HG03342 (cell line): Measurements from ENCODE around the gene CLSTN3.
"Not testable (repeated sequence)": the region's sequence is repeated elsewhere in the genome, so short reads cannot be mapped to it uniquely, and the experiment has no call there.

Source experiments
- ATAC-seq: cut with Tn5 transposase; IDR thresholded peaks from one replicate; pipeline ENCODE4 v1.9.1; 2021; ENCODE audit warnings: mild to moderate bottlenecking, moderate library complexity; ENCODE audit not compliant: unreplicated experiment

CLSTN3 gene

DNA sequence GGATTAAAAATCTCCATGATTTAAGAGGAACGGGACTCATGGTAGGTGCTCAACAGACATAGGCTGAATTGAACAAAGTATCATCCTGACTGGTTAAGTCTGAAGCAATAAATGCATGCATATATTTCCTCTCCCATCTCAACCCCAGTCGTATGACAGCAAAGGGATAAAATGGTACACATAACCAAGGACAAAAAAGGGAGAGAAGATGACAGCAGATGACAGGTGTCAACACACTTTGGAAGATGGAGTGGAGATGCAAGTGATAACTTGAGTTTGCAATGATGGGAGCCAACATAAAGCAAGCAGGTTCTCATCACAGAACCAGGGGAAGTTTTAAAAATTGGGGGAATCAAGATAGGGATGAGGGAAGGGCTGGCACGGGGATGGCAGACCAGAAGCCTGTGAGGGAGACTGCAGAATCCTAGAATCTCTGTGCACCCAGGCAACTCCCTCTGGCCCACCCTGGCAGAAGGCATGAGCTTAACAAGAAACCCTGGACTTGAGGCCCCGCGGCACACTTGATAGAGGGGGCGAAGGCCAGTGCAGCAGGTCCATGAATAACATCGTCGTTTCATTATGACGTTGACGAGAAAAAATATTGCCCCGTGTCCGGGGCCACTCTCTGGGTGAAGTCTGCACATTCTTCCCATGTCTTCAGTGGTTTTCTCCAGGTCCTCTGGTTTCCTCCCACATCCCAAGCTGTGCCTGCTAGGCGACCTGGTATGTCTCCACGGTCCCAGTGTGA is 26.2 kb upstream of the CLSTN3 start:
- no peak for ATAC-seq

DNA sequence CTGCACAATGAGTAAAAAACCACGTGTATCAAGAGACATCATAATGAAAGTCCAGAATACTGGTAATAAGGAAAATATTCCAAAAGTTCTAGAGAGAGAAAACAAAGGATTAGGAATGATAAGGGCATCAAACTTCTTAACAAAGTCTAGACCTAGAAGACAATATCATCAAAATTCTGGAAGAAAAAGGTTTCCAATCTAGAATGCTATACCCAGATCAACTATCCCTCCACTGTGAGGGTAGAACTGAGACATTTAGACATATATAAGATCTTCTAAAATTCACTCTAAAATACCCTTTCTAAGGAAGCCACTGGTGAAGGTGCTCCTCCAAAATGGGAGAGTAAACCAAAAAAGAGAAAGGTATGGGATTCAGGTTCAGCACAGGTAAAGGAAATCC is 24.1 kb upstream of the CLSTN3 start:
- ATAC-seq = no peak

- ATAC-seq = not testable (repeated sequence)
Measured at GRCh38 chr12:7107181-7107580, 23.0 kb upstream of the CLSTN3 start.

- ATAC-seq = no peak
Measured at GRCh38 chr12:7107636-7108002, 22.6 kb upstream of the CLSTN3 start.

DNA sequence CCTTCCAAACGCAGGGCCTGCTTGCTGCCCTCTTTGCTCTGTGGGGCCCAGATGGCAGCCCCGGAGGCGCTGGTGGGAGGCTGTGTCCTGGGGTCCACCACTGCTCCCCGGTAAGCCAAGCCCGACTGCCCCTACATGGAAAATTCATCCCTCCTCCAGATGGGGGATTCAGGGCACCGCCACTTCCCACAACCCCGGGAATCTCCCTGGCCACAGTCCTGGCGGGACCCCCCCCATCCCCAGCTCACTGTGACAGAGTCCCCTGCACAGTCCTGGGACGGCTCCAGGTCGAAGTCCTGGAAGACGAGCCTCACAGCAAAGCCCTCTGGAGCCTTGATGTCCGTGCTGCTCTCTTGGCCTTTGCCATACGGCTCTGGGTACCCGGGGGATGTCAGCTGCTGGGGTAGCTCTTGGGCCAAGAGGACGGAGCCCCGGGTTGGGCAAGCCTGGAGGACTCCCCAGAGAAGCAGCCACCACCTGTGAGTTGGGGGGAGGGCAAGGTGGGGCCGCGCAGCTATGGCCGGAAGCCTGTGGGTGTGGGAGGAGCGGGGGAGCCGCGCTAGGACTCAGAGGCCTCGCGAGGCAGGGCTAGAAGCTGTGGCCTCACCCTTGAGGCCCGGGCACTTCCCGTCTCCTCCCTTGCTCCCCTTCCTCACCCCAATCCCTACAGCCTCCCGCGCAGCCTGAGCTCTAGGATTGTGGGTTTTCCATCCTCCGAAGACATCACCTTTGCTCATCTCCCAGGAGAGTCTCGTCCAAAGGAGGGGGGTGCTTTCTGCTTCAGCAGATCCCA is 22.0 kb upstream of the CLSTN3 start:
- ATAC-seq = peak; percentile 83

DNA sequence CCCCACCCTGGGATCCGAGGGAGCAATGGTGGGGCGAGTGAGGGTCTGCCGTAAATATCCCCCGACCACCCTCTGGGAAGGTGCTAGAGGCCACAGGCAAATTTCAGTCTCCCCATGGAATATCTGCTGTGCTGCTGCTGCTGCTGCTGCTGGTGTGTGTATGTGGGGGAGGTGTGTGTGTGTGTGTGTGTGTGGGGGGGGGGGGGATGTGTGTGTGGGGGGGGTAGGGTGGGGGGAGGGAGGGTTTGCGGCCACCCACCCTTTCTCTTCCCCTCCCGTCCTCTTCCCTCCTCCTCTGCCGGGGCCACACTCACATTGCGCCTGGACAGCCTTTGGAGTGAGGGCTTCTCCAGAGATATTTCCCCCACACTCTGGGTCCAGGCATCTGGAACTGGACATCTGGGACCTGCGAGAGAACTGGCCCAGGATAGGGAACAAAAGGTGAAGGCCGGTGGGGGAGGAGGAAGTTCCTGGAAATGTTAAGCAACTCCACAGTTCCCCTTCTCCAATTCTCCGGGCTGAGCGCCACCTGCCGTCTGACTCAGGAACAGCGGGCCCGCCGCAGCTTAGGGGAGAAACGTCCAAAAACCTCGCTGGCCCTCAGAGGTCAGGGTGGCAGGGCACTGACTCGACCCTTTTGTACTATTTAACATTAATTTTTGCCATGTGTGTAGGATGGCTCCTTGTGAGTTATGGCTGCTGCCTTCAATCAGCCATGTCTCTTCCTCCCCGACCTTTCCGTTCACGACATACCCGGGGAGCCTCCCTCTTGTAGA is 21.2 kb upstream of the CLSTN3 start, which contains the start of gene C1RL:
Gene C1RL, minus strand, starts transcription at position 419 of the 776 bp plus-strand sequence. Its CDS starts 34 bp downstream, at position 385.
- no peak for ATAC-seq

DNA sequence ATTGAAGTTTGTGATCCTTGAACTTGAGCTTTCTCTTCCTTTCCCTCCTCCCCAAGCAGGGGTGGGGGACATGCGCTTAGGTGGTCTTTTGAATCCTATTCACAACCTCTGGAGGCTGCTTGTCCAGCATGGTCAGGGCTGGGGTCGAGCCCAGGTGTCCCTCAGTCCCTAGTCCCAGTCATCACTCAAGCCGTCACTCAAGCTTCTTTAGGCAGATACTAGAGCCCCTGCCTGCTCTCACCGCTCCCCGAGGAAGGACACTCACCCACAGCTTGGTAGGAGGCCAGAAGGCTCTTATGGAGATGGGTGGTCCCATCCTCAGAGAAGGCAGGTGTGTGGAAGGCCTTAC is 20.6 kb upstream of the CLSTN3 start:
- no peak for ATAC-seq

GRCh38 chr12:7110661-7111060 is 19.5 kb upstream of the CLSTN3 start:
- ATAC-seq = no peak

- no peak for ATAC-seq
Measured at GRCh38 chr12:7112041-7112440, 18.1 kb upstream of the CLSTN3 start.

DNA sequence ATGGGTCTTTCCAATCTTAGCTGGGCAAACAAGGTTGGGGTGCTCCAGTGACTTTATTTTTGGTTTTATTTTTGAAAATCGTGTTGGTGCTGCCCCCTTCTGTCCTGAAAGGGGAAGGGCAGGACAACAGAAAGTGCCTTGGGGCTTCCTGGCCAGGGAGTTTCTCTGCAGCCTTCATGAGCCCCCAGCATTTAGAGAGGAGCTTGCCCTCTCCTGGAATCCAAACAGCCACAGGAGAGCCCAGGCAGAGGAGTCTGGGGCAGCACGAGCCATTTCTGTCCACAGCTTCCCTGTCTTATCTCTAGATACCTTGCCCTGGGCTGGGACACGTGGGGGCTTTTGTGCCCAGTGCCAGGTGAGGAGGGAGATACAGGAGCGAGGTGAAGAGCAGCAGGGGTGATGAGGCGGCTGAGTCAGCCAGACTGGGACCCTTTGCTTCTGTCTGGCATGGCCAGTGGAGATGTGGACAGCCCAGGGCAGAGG is 16.7 kb upstream of the CLSTN3 start:
- no peak for ATAC-seq

GRCh38 chr12:7114008-7114407 is 16.2 kb upstream of the CLSTN3 start:
- no peak for ATAC-seq

DNA sequence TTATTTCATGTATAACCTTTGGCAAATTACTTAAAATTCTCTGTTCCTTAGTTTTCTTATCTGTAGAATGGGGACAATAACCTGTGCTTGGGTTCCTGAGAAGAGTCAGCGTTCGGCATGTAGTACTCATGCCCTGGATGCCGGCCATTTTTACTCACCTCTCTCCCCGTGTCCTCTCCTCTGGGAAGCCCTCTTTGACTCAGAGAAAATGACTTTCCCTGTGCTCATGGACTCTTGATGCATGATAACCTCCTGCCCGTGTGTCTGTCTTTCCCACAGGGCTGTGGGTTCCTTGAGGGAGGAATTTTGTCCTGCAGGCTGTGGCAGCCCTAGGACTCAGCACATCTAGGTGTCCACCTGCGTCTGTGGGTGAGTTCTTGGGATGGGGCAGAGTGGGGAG is 15.3 kb upstream of the CLSTN3 start:
- ATAC-seq = no peak

- no peak for ATAC-seq
Measured at GRCh38 chr12:7116196-7116595, 14.0 kb upstream of the CLSTN3 start.

DNA sequence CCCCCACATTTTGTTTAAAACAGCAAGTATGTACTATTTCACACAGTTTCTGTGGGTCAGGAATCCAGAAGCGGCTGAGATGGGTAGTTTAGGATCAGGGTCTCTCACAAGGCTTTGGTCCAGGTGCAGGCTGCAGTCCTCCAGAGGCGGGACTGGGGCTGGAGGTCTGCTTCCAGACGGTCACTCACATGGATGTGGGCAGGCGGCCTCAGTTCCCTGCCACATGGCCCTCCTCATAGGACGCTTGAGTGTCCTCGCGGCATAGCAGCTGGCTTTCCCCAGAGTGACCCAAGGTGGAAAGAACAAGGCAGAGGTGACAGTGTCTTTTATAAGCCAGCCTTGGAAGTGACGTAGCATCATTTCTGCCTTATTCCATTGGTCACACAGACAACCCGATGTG is 13.3 kb upstream of the CLSTN3 start:
- ATAC-seq = no peak

DNA sequence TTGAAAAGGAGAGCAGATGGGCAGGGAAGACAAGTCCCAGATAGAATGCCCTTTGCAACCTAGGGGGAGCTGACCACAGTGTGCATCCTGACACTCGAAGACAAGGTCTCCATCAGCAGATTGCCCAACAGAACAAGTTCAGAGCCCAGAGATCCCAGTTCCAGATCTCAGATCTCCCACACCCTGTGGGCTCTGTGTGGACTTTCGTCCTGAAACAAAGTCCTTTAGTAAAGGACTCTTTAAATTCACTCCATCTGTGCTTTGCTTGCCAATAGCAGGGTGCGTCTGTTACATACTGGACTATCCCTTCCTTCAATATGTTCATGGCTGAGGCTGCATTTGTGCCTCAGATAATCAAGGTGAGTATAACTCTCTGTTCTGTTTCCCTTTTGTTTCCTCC is 12.5 kb upstream of the CLSTN3 start:
- ATAC-seq = no peak

DNA sequence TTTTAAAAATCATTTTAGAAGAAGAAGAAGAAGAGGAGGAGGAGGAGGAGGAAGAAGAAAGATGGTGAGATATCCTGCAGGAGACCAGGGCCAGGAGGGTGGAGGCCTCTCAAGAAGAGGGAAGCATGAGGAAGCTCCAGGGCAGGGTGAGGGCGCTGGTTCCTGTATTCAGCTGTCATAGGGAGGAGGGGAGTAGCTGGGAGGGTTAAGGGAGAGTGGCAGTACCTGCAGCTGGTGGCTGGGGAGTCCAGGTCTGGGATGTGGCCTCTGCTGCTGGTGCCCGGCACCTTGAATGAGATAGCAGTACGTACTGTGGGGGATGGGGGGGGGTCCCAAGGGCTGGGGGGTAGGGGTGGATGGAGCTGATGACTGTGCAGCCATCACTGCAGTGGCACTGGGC is 11.3 kb upstream of the CLSTN3 start:
- ATAC-seq = no peak

DNA sequence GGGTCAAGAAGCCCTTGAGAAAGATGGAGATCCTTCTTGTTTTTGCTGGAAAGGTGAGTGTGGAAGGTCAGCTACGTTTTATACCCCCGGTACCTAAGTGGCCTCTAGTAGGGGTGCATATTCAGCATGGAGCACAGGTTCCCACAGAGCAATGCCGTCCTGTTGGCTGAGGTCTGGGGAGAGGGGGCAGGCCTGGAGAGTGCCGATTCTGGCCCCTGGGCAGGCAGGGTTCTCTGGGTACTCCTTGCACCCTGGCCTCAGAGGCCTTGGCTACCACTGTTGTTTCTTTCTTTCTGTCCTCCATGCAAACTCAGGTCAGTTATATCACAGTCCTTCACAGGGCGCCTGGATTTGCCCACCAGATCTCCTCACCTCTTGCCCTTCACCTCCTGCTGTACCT is 10.0 kb upstream of the CLSTN3 start:
- no peak for ATAC-seq

DNA sequence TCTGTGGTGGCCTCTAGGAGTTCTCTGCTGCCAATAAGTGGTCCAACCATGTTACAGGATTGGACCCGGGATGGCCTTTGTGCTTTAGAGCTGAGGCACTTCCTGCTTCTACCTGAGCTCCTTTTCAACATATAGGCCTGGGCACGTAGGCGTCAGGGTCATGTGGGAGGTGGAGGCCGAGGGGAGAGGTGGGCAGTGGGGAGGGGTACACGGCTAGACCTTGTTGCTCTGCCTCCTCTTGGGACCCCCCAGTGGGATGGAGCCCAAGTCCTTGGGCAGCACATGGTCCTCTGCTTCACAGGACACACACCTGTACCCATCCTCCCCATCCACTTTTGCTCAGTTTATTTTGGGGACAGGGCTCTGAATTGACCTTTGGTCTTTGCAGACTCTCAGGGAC is 8.8 kb upstream of the CLSTN3 start:
- no peak for ATAC-seq

DNA sequence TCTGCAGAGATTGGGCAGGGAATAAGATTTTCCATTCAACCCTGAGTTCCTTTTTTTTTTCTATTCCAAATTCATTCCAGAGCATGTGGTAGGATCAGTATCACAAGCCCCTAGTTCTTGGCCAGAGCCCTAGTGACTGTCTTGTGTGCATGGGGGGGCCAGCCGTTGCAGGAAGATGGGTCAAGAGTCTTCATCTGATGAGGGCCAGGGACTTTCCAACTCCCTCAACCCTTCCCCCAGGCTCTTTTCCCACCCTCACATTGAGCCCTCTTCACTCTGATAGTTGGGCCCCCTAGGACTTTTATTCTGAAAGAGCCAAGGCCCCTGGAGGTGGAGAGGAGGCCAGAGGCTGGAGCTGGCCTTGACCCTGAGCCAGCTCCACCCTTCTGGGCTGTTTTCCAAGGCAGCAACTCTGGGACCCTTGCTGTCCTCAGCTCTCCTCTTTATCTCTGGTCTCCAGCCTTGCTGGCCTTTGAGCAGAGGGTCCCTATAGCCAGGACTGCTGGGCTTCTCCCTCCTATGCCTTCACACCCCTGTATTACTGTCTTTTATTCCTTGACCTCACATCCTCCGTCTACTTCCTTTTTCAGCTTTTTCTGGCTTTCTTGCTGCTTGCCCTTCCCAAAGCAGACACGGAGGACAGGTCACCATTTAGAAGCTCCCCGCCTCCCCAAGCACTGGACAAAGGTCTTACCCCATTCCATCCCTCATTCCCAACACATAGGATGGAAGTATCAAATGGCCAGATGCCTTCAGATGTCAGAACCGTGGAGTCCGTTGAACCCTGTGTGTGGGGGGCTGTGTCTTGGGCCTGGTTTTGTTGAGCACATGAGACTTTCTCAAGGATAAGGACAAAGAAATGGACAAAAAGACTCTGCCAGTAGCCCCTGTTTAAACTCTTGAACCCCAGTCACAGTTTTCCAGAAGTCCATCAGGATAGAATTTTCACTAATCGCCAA is 7.1 kb upstream of the CLSTN3 start:
- ATAC-seq = no peak

- no peak for ATAC-seq
Measured at GRCh38 chr12:7123806-7124522, 6.2 kb upstream of the CLSTN3 start.
